GM20000 (cell line): ENCODE measurements around the gene XPR1.

ENCODE experiments used
- DNase-seq: peaks from one replicate; pipeline ENCODE4 v3.0.0; 2012; ENCODE audit warnings: low spot score
- CTCF ChIP-seq: IDR thresholded peaks from 2 replicates; pipeline ENCODE4 v1.5.1; 2012; ENCODE audit warnings: mild to moderate bottlenecking, control low read depth; ENCODE audit errors: extremely low read depth, missing control alignments

The XPR1 gene

GRCh38 chr1:180906511-180906910 is 274.7 kb downstream of the XPR1 start:
- no peak for TF ChIP-seq CTCF
- no peak for DNase-seq

GRCh38 chr1:180907313-180908055 is 275.7 kb downstream of the XPR1 start:
- no peak for DNase-seq
- no peak for TF ChIP-seq CTCF

GRCh38 chr1:180908074-180908765 is 276.4 kb downstream of the XPR1 start:
- TF ChIP-seq CTCF = no peak
- DNase-seq = no peak

- DNase-seq = peak; percentile 38
- TF ChIP-seq CTCF = no peak
Observed at GRCh38 chr1:180909005-180909414, 277.2 kb downstream of the XPR1 start.

GRCh38 chr1:180909462-180909976 is 277.7 kb downstream of the XPR1 start:
- no peak for TF ChIP-seq CTCF
- peak; percentile 71 for DNase-seq

- TF ChIP-seq CTCF = no peak
- no peak for DNase-seq
Observed at GRCh38 chr1:180911640-180912191, 279.9 kb downstream of the XPR1 start.
